Measurements from ENCODE around the gene SPATS2.
"Not testable (repeated sequence)": the region's sequence is repeated elsewhere in the genome, so short reads cannot be mapped to it uniquely, and the experiment has no call there.

Gene SPATS2

DNA sequence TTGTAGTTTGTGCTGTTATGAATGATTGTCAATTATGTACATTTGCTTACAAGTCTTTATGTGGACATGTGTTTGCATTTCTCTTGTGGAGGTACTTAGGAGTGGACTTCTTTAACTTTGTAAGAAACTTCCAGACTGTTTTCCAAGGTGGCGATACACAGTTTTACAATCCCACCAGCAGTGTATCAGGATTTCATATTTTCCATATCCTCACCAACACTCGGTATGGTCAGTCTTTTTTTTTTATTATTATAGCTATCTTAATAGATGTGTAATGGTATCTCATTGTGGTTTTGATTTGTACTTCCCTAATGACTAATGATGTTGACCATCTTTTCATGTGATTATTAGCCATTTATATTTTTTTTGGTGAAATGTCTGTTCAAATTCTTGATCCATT is 97.9 kb downstream of the SPATS2 start:
- no peak for DNase-seq (ENCODE audit: low read depth)

DNA sequence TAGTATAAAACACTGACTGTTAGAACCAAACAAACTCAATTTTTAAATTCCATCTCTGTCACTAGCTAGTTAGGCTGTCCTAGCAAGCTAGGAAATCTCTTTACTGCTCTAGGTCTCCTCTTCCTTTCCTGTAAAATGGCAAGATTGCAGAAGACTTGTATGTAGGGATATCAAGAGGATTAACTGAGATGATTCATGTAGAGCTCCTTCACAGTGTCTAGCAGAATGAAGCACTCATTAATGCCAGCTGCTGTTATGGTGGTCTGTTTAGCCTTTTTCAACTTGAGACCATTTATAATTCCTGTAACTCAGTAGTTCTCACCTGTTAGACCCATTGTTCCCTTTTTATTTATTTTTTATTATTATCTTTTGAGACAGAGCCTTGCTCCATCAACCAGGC is 103.7 kb downstream of the SPATS2 start:
- DNase-seq (ENCODE audit: low read depth) = no peak

DNA sequence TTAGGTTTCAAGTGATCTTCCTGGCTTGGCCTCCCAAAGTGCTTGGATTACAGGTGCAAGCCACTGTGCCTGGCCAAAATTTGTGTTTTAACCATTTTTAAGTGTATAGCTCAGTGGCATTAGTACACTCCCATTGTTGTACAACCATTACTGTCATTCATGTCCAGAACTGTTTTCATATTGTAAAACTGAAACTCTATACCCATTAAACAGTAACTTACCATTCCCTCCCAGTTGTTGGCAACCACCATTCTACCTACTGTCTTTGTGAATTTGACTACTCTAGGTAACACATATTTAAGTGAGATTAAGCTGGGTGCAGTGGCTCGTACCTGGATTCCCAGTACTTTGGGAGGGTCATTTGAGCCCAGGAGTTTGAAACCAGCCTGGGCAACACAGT is 104.3 kb downstream of the SPATS2 start:
- no peak for DNase-seq (ENCODE audit: low read depth)

DNA sequence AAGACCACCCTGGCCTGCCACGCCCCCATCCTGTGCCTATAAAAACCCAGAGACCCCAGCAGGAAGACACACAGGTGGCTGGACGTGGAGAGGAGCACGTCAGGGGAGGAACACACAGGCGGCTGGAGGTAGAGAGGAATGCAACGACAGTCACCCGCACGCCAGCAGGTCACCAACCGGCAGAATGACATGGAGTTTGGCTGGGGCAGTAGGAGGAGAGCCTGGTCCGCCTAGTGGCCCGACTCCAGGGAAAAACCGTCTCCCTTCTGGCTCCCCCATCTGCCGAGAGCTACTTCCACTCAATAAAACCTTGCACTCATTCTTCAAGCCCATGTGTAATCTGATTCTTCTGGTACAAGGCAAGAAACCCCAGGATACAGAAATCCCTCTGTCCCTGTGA is 108.8 kb downstream of the SPATS2 start:
- DNase-seq (ENCODE audit: low read depth) = no peak

DNA sequence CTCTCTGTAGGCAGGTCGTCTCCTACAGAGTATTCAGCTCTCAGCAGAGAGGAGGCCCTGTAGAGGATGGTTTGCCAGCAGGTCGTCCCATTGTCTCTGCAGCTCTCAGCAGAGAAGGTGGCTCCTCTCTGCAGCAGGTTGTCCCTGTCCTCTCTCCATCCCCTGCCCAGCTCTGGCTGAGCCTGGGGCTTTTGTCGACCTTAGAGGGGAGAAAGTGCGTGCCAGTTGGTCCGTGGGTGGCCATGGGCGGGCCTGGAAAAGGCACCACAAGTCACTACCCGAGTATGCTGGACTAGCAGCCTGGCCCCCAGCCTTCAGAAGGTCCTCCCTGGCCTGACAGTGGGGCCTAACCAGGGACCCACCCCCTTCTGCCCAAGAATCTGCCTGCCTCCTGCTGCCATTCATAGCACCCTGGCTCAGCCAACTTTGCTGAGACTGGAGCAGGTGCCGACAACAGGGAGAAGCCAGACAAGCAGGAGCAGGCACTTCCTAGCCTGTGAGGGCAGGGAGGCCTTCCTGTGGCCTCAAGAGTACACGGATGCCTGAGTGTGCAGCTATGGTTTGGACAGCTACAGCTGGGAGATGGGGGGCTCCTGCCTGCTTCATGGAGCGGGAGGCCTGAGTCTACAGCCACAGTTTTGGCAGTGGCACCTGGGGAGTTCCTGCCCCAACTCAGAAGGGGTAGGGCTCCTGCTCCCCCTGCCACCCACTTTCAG is 111.8 kb downstream of the SPATS2 start:
- DNase-seq (ENCODE audit: low read depth) = no peak

DNA sequence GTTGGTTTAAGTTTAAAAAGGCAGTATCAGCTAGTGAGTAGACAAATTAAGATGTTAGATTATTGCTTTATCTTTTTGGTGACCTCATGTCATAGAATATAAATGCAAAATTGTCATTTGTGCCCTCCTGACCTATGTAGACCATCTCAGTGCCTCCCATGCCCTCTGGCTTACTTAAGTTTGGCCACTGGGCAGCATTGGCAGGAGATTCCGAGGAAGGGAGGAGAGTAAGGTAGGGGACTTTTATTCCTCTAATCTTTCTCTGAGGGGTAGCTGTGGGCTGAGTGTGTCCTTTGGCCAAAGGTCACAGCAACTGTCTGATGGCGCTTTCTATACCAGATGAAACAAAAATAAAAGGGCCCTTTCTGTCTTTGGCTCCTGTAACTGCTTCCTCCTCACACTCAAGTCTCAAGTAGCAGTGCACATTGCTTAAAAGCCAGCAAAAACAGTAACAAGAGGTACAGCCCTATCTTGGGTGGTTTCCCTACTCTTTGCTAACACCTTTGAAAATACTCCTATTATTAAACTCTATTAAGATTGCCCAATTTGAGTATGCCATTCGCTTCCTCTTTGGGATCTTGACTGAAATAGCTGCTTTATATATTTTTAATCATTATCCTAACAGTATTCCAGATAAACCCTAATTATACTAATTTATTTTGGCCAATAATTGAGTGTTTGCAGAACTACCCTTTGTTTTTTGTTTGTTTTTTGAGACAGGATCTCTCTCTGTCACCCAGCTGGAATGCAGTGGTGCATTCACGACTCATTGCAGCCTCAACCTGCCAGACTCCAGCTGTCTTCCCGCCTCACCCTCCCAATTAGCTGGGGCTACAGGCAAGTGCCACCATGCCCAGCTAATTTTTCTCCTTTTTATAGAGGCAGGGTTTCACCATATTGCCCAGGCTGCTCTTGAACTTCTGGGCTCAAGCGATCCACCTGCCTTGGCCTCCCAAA is 115.1 kb downstream of the SPATS2 start:
- no peak for DNase-seq (ENCODE audit: low read depth)

DNA sequence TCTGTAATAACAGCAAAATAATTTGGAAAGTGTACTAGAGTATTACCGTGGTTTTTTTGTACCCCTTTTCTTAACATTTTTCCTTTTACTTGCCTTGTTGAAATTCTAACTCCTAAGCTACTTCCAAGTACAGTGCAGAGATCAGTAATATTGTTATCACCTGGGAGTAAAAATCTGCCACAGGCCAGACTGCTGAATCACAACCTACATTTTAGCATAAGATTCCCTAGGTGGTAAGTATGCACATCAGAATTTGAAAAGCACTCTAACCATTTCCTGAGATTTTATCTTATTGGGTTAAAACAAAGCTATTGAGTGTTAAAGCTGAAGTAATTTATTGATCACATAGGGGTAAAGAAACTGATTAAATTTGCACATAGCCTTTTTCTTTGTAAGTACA is 116.4 kb downstream of the SPATS2 start:
- no peak for DNase-seq (ENCODE audit: low read depth)

DNA sequence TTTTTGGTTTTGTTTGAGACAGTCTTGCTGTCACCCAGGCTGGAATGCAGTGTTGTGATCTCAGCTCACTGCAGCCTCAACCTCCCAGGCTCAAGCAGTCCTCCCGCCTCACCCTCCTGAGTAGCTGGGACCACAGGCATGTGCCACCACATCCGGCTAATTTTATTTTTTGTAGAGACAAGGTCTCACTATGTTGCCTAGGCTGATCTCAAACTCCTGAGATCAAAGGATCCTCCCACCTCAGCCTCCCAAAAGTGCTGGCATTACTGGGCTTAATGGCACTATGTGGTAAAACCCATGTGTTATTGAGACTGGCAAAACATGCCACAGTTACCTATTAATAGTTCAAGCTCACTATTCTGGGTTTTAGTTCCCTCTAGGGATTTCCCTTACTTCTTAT is 120.3 kb downstream of the SPATS2 start:
- no peak for DNase-seq (ENCODE audit: low read depth)

DNA sequence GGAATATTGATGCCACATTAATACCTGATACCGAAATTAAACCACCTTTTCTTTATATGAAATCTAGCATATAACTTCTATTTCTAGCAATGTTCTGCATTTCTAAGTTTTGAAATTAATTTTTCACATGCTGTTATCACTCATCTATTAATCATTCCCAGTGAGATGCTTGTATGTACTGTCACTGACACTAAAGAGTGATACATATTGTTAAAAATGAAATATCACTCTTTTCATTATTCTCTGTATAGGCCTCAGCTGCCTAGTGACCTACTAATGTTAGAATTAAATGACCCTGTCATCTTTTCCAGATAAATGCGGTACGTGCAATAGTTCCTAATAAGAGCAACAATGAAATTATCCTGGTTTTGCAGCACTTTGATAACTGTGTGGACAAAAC is 121.9 kb downstream of the SPATS2 start:
- no peak for DNase-seq (ENCODE audit: low read depth)

DNA sequence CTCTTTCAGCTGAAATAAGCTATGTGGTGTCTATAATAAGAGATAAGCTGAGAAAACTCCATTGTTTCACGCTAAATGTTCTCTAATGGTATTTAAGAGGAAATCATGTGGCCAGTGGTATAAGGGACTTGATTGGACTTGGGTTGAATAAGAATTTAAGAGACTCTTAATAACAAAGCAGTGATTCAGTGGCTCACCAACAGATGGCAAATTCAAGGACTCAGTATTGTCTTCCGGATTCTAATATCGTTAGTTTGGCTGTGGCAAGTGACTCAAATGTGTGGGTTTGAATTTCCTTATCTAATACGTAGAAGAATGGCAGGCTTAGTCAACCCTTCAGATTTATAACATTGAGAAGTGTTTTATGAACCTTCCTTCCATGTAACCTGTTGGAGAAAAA is 122.5 kb downstream of the SPATS2 start:
- DNase-seq (ENCODE audit: low read depth) = no peak

DNA sequence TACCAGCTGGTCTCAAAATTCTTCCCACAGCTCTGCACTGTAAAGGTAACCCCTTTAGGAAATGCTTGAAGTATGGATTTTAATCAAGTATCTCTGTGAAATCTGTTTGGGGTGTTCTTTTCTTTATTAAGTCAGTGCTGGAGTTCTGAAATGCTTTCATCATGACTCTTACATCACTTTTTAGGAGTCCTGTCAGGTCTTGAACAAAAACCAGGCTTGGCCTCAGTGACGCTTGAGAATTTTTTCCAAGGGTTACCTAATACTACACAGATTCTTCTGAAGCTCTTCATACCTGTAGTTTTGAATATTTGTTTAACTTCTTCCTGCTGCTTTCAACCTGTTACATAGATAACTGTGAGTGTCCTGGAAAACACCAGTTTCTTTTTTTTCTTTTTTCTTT is 124.6 kb downstream of the SPATS2 start:
- DNase-seq (ENCODE audit: low read depth) = no peak

DNA sequence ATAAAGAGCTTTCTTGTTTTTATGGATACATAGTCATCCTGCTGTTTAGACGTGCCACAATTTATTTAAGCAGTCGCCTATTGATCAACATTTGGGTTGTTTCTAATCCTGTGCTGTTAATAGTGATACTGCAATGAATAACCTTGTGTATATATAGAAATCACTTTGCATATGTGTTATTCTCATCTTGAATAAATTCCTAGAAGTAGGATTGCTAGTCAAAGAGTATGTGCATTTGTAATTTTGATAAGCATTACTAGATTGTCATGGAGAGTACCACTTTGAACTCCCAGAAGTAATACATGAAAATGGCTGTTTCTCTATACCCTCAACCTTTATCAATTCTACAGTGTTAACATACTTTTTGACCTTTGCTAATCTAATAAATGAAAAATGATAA is 126.6 kb downstream of the SPATS2 start:
- no peak for DNase-seq (ENCODE audit: low read depth)

DNA sequence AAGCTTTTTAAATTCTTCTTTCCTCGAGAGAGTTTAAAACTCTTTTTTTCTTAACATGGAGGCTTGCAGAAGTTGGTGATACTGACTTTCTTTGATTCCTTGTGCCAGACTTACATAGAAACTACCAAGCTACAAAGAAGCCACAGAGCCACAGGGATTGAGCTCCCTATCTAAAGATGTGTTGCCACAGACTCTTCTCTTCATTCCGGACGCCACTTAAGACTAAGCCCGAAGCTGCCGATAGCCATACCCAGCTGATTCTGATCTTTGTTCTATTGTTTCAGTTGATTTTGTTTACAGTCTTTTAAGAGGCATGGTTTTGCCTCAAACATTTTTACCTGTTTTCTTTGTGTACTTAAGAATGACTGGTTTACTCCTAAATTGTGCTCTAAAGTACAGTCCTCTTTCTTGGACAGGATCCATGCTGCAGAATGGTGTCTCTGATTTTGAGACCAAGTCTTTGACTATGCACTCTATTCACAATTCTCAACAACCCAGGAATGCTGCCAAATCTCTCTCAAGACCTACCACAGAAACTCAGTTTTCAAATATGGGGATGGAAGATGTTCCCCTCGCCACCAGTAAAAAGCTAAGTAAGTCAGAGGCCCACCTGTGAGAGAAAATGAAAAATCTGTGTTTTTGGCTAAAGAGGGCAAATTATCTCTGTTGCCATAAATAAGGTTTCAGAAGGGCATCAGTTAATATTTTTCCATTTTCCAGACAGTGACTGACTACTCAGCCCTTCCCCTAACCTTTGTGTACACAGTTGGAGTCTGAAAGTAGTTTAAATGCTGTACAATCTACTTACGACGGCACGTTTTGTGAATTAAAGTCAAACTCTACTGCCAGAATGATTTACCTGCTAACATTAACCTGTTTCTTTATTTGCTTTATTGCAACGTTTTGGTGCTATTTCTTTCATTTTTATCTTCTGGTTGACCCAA is 129.4 kb downstream of the SPATS2 start:
- no peak for DNase-seq (ENCODE audit: low read depth)

DNA sequence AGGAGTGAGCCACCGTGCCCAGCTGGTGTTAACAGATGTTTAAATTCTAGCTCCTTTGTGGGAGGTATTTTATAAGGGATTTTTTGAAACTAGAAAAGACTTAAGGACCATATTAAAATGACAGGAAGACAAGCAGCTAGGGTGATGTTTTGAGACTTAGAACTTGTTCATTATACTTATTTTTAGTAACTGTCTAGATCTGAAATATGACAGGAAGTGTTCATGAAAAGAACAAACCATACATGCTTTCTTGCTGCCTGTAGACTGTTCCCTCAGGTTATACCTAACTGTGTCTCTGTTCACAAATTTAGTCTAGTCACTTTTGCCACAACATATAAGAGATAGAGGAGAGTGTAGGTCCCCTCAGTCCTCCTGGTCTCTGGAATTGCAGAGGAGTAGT is 134.6 kb downstream of the SPATS2 start:
- DNase-seq (ENCODE audit: low read depth) = no peak

DNA sequence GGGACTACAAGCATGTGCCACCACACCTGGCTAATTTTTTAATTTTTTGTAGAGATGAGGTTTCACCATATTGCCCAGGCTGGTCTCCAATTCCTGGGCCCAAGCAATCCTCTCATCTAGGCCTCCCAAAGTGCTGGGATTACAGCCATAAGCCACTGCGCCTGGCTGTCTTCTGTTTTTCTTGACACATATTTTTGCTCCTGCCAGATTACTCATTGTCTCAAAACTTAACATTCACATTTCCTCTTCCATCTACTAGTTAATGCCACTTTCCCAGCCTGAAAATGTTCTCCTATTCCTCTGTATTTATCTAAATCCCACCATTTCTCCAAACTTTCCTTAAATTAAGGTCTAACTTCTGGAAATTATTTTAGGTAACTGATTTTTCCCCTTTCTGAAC is 135.3 kb downstream of the SPATS2 start:
- DNase-seq (ENCODE audit: low read depth) = no peak

DNA sequence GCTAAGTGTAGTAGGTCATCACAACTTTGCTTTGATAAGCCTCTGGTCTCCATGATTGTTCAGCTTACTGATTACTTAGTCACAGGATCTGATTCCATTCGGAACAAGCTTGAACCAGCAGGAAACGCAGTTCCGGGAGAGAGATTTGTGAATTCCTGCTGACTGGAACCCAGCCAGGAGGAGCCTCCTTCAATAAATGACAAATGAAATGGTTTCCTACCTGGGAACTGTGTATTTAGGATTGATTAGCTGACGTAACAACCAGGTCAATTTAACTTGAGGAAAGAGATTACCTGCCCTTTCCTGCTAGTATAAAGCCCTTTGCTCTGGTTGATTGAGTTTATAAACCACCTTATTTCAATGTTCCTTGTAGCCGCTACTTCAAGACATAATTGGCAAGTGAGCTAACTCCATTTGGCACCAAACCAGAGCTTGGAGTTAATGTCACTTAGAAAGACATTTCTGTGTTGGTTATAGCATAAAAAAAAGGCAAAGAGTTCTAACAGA is 136.5 kb downstream of the SPATS2 start:
- DNase-seq (ENCODE audit: low read depth) = no peak

DNA sequence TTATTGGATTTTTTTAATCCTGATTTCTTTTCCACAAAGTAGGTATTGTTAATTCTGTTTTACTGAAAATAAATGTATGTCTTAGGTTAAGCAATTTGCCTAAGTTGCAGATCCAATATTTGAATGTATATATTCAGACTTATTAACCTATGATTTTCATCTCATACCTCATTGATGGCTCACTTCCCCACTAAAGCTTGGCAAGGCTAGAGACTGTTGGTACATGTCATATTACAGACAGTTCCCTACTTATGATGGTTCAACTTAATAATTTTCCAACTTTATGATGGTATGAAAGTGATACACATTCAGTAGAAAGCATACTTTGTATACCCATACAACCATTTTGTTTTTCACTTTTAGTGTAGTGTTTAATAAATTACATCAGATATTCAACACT is 138.4 kb downstream of the SPATS2 start:
- DNase-seq (ENCODE audit: low read depth) = no peak

DNA sequence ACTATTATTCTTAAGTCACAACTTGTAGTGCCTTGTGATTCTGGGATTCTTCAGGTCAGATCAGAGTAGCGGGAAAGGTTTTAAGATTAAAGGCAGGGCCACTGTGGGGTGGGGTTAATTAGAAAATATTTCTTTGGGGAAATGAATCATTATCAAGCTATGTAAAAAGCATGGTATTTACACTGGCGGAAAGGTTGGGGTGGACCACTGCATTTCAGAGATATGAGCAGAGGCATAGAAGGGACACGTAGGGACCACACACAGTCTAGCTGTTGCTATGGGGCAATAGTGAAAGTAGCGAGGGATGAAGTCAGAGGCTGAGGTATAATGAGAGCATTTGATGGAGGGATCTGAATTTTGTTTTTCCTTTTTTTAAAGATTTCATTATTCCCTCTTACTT is 139.9 kb downstream of the SPATS2 start:
- DNase-seq (ENCODE audit: low read depth) = no peak

DNA sequence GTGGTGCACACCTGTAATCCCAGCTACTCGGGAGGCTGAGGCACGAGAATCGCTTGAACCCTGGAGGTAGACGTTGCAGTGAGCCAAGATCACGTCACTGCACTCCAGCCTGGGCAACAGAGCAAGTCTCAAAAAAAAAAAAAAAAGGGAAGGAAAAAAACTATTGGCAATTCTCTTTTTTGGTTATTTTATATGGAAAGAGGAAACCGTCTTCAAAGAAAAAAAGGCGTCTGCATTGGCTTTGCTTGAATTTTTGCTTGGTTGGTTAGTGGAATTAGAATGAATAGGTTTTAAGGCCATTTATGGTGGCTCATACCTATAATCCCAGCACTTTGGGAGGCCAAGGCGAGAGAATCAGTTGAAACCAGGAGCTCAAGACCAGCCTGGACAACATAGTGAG is 142.4 kb downstream of the SPATS2 start:
- not testable (repeated sequence) for DNase-seq (ENCODE audit: low read depth)

DNA sequence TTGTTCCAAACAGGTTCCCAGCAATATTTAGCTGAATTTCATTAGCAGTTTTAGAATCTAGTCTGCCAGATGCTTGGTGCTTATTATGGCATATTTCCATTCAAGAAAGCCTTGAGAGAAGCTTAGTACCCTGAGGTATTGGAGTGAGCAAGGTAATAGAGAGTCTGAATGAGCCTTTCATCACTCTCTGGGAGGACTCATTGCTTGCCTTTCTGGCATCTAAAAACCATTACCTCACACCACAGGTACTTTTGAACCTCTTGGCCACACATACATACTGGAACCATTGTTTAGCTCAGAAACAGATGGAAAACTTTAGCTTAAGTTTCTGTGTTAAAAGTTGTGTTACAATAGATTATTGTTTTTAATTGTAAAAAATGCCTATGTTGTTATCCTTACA is 144.1 kb downstream of the SPATS2 start:
- no peak for DNase-seq (ENCODE audit: low read depth)

DNA sequence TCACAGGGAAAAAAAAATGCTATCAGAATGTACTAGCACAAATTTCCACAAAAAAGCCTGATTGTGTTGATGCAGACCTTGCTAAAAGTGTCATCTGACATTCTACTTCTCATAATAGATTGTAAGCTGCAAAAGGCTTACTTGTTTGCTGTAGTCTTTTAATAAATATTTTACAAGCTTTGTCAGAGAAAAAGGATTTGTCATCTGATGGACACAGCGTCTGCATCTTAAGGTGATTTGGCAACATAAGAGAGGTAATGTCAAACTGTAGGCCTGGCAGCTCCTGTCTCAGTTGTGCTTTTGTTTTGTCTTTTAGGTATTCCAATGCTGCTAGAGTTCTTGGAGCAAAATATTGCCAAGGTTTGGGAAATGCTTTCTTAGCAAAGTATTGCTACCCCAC is 145.3 kb downstream of the SPATS2 start:
- no peak for DNase-seq (ENCODE audit: low read depth)

DNA sequence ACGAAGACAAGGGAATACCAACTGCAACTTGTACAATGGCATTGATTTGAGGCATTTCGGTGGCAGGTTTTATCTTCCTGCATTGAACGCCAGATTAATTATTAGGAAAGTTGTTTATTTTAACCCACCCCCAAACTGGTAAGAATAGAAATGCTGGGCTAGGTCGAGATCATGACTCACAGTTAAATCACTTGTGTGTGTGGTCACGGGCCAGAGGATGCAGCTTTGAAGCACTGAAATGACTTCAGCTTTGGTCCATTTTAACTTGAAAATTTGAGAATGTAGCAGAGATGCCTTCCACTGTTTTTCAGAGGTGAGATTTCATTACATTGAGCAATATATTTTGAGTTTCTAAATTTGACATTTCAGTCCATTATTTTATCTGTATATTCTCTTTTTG is 148.0 kb downstream of the SPATS2 start:
- DNase-seq (ENCODE audit: low read depth) = no peak
